SK-N-SH treated with all-trans-retinoic acid at 6 μM for 48 hours (cell line): Measurements from ENCODE around the gene AP4S1.

ENCODE experiments used
- ATAC-seq: fragments of 200-7000 bp; cut with Tn5 transposase; 3 replicates; pipeline ENCODE4 v1.9.1; 2020; ENCODE audit warnings: mild to moderate bottlenecking, moderate library complexity
- ARNTL ChIP-seq: fragments of 450-650 bp; formaldehyde crosslinking; IDR thresholded peaks from 2 replicates; pipeline ENCODE4 v1.5.0; 2020; ENCODE audit warnings: low read depth, mild to moderate bottlenecking, moderate library complexity, borderline replicate concordance
- BACH2 ChIP-seq: fragments of 250-450 bp; sonication (Bioruptor Pico); IDR thresholded peaks from 2 replicates; pipeline ENCODE4 v1.9.0; 2021; ENCODE audit warnings: mild to moderate bottlenecking, borderline replicate concordance
- CREB5 ChIP-seq: fragments of 250-450 bp; sonication (Bioruptor Pico); IDR thresholded peaks from 2 replicates; pipeline ENCODE4 v1.5.1; 2020; ENCODE audit warnings: low read depth, mild to moderate bottlenecking, moderate library complexity
- CSDC2 ChIP-seq: fragments of 250-450 bp; sonication (Bioruptor Pico); IDR thresholded peaks from 2 replicates; pipeline ENCODE4 v1.5.0; 2020; ENCODE audit warnings: mild to moderate bottlenecking, moderate library complexity
- CSRNP3 ChIP-seq: fragments of 250-450 bp; sonication (Bioruptor Pico); IDR thresholded peaks from 2 replicates; pipeline ENCODE4 v1.5.1; 2021; ENCODE audit warnings: mild to moderate bottlenecking, moderate library complexity
- ESRRG ChIP-seq: fragments of 250-450 bp; sonication (Bioruptor Pico); IDR thresholded peaks from 2 replicates; pipeline ENCODE4 v1.6.1; 2021; ENCODE audit warnings: mild to moderate bottlenecking
- GLIS3 ChIP-seq: fragments of 250-450 bp; sonication (Bioruptor Pico); IDR thresholded peaks from 2 replicates; pipeline ENCODE4 v1.5.0; 2020; ENCODE audit warnings: mild to moderate bottlenecking, moderate library complexity
- OSR1 ChIP-seq: fragments of 250-450 bp; sonication (Bioruptor Pico); IDR thresholded peaks from 2 replicates; pipeline ENCODE4 v1.8.0; 2022; ENCODE audit warnings: moderate library complexity, mild to moderate bottlenecking, inconsistent platforms
- PATZ1 ChIP-seq: fragments of 250-450 bp; sonication (Bioruptor Pico); IDR thresholded peaks from 2 replicates; pipeline ENCODE4 v1.8.0; 2020; ENCODE audit warnings: mild to moderate bottlenecking, moderate library complexity, borderline replicate concordance
- POU6F1 ChIP-seq: fragments of 250-450 bp; sonication (Bioruptor Pico); IDR thresholded peaks from 2 replicates; pipeline ENCODE4 v1.8.0; 2021; ENCODE audit warnings: low read depth, mild to moderate bottlenecking, moderate library complexity, borderline replicate concordance
- PPARA ChIP-seq: fragments of 250-450 bp; sonication (Bioruptor Pico); IDR thresholded peaks from 2 replicates; pipeline ENCODE4 v1.5.0; 2020; ENCODE audit warnings: mild to moderate bottlenecking, borderline replicate concordance
- RARB ChIP-seq: fragments of 250-450 bp; sonication (Bioruptor Pico); IDR thresholded peaks from 2 replicates; pipeline ENCODE4 v1.8.0; 2021; ENCODE audit warnings: mild to moderate bottlenecking, moderate library complexity
- SNAI2 ChIP-seq: fragments of 250-450 bp; sonication (Bioruptor Pico); IDR thresholded peaks from 2 replicates; pipeline ENCODE4 v1.5.0; 2020; ENCODE audit warnings: mild to moderate bottlenecking, moderate library complexity
- TCF4 ChIP-seq: fragments of 250-450 bp; sonication (Bioruptor Pico); IDR thresholded peaks from 2 replicates; pipeline ENCODE4 v1.8.0; 2021; ENCODE audit warnings: mild to moderate bottlenecking, moderate library complexity, borderline replicate concordance
- TSHZ2 ChIP-seq: fragments of 250-450 bp; sonication (Bioruptor Pico); IDR thresholded peaks from 2 replicates; pipeline ENCODE4 v1.5.0; 2020; ENCODE audit warnings: mild to moderate bottlenecking, moderate library complexity
- ZC3H10 ChIP-seq: fragments of 250-450 bp; sonication (Bioruptor Pico); IDR thresholded peaks from 2 replicates; pipeline ENCODE4 v1.5.1; 2021; ENCODE audit warnings: mild to moderate bottlenecking, moderate library complexity
- ZFP3 ChIP-seq: fragments of 250-450 bp; sonication (Bioruptor Pico); IDR thresholded peaks from 2 replicates; pipeline ENCODE4 v1.5.0; 2020; ENCODE audit warnings: mild to moderate bottlenecking, moderate library complexity
- ZFP30 ChIP-seq: fragments of 450-650 bp; formaldehyde crosslinking; IDR thresholded peaks from 2 replicates; pipeline ENCODE4 v1.5.0; 2022; ENCODE audit warnings: mild to moderate bottlenecking, moderate library complexity
- ZNF565 ChIP-seq: fragments of 450-650 bp; formaldehyde crosslinking; conservative IDR thresholded peaks from 2 replicates; pipeline ENCODE4 v1.5.0; 2020; ENCODE audit warnings: low read depth, mild to moderate bottlenecking, moderate library complexity
- ZNF70 ChIP-seq: fragments of 450-650 bp; formaldehyde crosslinking; IDR thresholded peaks from 2 replicates; pipeline ENCODE4 v1.5.0; 2020; ENCODE audit warnings: mild to moderate bottlenecking, moderate library complexity
- ZNF8 ChIP-seq: fragments of 450-650 bp; formaldehyde crosslinking; IDR thresholded peaks from 2 replicates; pipeline ENCODE4 v1.5.0; 2020; ENCODE audit warnings: mild to moderate bottlenecking, moderate library complexity

The AP4S1 gene

GRCh38 chr14:31030469-31030868, 5.0 kb downstream of the AP4S1 start (continued):
- TF ChIP-seq TSHZ2 (CRISPR knock-in tag) (no peak), RARB (CRISPR knock-in tag) (no peak), POU6F1 (CRISPR knock-in tag) (no peak), ZC3H10 (CRISPR knock-in tag) (no peak), GLIS3 (no peak), CSDC2 (CRISPR knock-in tag) (no peak), SNAI2 (no peak), TCF4 (CRISPR knock-in tag) (no peak), ZNF70 (CRISPR knock-in tag) (no peak), ESRRG (CRISPR knock-in tag) (no peak)
- TF ChIP-seq, all 23 proteins: peak for 0

GRCh38 chr14:31036552-31036951, 11.1 kb downstream of the AP4S1 start:
- TF ChIP-seq PATZ1 (CRISPR knock-in tag) (no peak), POU6F1 (CRISPR knock-in tag) (no peak)
- TF ChIP-seq, all 23 proteins: peak for 0
- no peak for ATAC-seq

GRCh38 chr14:31037709-31038221, 12.3 kb downstream of the AP4S1 start:
- ATAC-seq, result no peak
- TF ChIP-seq CREB5 (CRISPR knock-in tag) (no peak), SNAI2 (no peak), ZNF70 (CRISPR knock-in tag) (no peak), OSR1 (CRISPR knock-in tag) (no peak), TSHZ2 (CRISPR knock-in tag) (no peak), GLIS3 (no peak), TCF4 (CRISPR knock-in tag) (no peak), CSRNP3 (CRISPR knock-in tag) (no peak), ARNTL (CRISPR knock-in tag) (no peak), ZNF565 (no peak), ZC3H10 (CRISPR knock-in tag) (no peak), BACH2 (CRISPR knock-in tag) (no peak), ZFP3 (CRISPR knock-in tag) (no peak), ZFP30 (CRISPR knock-in tag) (no peak), ZNF8 (no peak), PPARA (no peak), PATZ1 (CRISPR knock-in tag) (no peak)
